HG03139 (cell line): ENCODE data around the gene ZNF229.
"Not testable (repeated sequence)": the region's sequence is repeated elsewhere in the genome, so short reads cannot be mapped to it uniquely, and the experiment has no call there.

Source experiments
- ATAC-seq: cut with Tn5 transposase; IDR thresholded peaks from one replicate; pipeline ENCODE4 v1.9.1; 2021; ENCODE audit not compliant: unreplicated experiment

ZNF229 gene

GRCh38 chr19:44447916-44448674 is at the start of gene ZNF229:
Gene ZNF229, minus strand, starts transcription at chr19:44448472. Its CDS starts 5,625 bp downstream, at chr19:44442847.
- ATAC-seq, result no peak

- ATAC-seq, result no peak
Observed at GRCh38 chr19:44496711-44497110, 48.4 kb upstream of the ZNF229 start.

- ATAC-seq, result no peak
Observed at GRCh38 chr19:44476559-44477408, 28.5 kb upstream of the ZNF229 start.

- not testable (repeated sequence) for ATAC-seq
Observed at GRCh38 chr19:44468730-44469129, 20.5 kb upstream of the ZNF229 start.

- not testable (repeated sequence) for ATAC-seq
Observed at GRCh38 chr19:44462600-44463286, 14.5 kb upstream of the ZNF229 start.

GRCh38 chr19:44456016-44456415 is 7.7 kb upstream of the ZNF229 start:
- not testable (repeated sequence) for ATAC-seq

- ATAC-seq, result no peak
Observed at GRCh38 chr19:44455100-44455499, 6.8 kb upstream of the ZNF229 start.

GRCh38 chr19:44452367-44452766 is 4.1 kb upstream of the ZNF229 start:
- no peak for ATAC-seq

GRCh38 chr19:44451687-44452086 is 3.4 kb upstream of the ZNF229 start:
- no peak for ATAC-seq

- no peak for ATAC-seq
Observed at GRCh38 chr19:44438441-44438840, 9.8 kb downstream of the ZNF229 start.

- no peak for ATAC-seq
Observed at GRCh38 chr19:44435441-44435840, 12.8 kb downstream of the ZNF229 start.

- no peak for ATAC-seq
Observed at GRCh38 chr19:44430956-44431355, 17.3 kb downstream of the ZNF229 start.

GRCh38 chr19:44415553-44415952 is 32.7 kb downstream of the ZNF229 start:
- not testable (repeated sequence) for ATAC-seq

GRCh38 chr19:44401139-44402115 is 46.8 kb downstream of the ZNF229 start, which contains the start of gene ZNF285:
Gene ZNF285, minus strand, starts transcription at chr19:44401608. Its CDS starts 4,395 bp downstream, at chr19:44397213.
- ATAC-seq, result peak; percentile 76

- ATAC-seq, result not testable (repeated sequence)
Observed at GRCh38 chr19:44389268-44389667, 59.0 kb downstream of the ZNF229 start.
